Mesendoderm (in vitro differentiated cells): ENCODE measurements around the gene FBXO28.

ENCODE experiments used
- DNase-seq: peaks from one replicate; pipeline ENCODE4 v3.0.0; 2013
- H2AK5ac ChIP-seq: 2 replicates; pipeline ENCODE4 v1.6.1; 2013; ENCODE audit warnings: low read length, inconsistent platforms
- H2BK120ac ChIP-seq: 2 replicates; pipeline ENCODE4 v1.6.1; 2013; ENCODE audit warnings: low read depth, mild to moderate bottlenecking, low read length, moderate library complexity, mixed read lengths
- H2BK15ac ChIP-seq: replicated peaks from 2 replicates; pipeline ENCODE4 v1.6.1; 2013; ENCODE audit warnings: low read depth, mild to moderate bottlenecking, moderate library complexity
- H2BK5ac ChIP-seq: 2 replicates; pipeline ENCODE4 v1.6.1; 2013; ENCODE audit warnings: low read length, inconsistent platforms
- H3K18ac ChIP-seq: 2 replicates; pipeline ENCODE4 v1.6.1; 2013; ENCODE audit warnings: mild to moderate bottlenecking, low read length, mixed read lengths
- H3K23ac ChIP-seq: one replicate; pipeline ENCODE4 v1.6.1; 2013; ENCODE audit warnings: low read length
- H3K27ac ChIP-seq: 2 replicates; pipeline ENCODE4 v1.5.1; 2013; ENCODE audit warnings: low read depth, mild to moderate bottlenecking, inconsistent platforms, low read length, moderate library complexity
- H3K27me3 ChIP-seq: 2 replicates; pipeline ENCODE4 v1.6.1; 2013; ENCODE audit warnings: low read length, control low read depth, mild to moderate bottlenecking, inconsistent platforms; ENCODE audit not compliant: insufficient read depth, poor library complexity
- H3K36me3 ChIP-seq: 2 replicates; pipeline ENCODE4 v1.6.1; 2013; ENCODE audit warnings: low read length, inconsistent platforms; ENCODE audit not compliant: control insufficient read depth, insufficient read depth
- H3K4ac ChIP-seq: one replicate; pipeline ENCODE4 v1.6.1; 2013; ENCODE audit warnings: low read depth, mild to moderate bottlenecking, low read length, moderate library complexity
- H3K4me1 ChIP-seq: 2 replicates; pipeline ENCODE4 v1.6.1; 2013; ENCODE audit warnings: low read depth, low read length, inconsistent platforms; ENCODE audit not compliant: control insufficient read depth
- H3K4me2 ChIP-seq: 2 replicates; pipeline ENCODE4 v1.6.1; 2013; ENCODE audit warnings: low read length
- H3K4me3 ChIP-seq: 2 replicates; pipeline ENCODE4 v1.5.1; 2013; ENCODE audit warnings: mild to moderate bottlenecking, low read length
- H3K56ac ChIP-seq: one replicate; pipeline ENCODE4 v1.6.1; 2013; ENCODE audit warnings: low read length
- H3K79me1 ChIP-seq: 2 replicates; pipeline ENCODE4 v1.6.1; 2013; ENCODE audit warnings: low read length, inconsistent platforms
- H3K79me2 ChIP-seq: 2 replicates; pipeline ENCODE4 v1.6.1; 2013; ENCODE audit warnings: mild to moderate bottlenecking, low read length; ENCODE audit not compliant: control insufficient read depth, insufficient read depth
- H3K9ac ChIP-seq: 2 replicates; pipeline ENCODE4 v1.6.1; 2013; ENCODE audit warnings: low read length, inconsistent platforms
- H4K5ac ChIP-seq: one replicate; pipeline ENCODE4 v1.6.1; 2013; ENCODE audit warnings: low read length
- H4K8ac ChIP-seq: one replicate; pipeline ENCODE4 v1.6.1; 2013; ENCODE audit warnings: low read depth, mild to moderate bottlenecking, control low read depth, low read length, moderate library complexity
- WGBS: extraction: QIAGEN DNeasy Blood & Tissue Kit; methylation state at CpG from one replicate; pipeline ENCODE4 v1.1.7; 2013; ENCODE audit warnings: low lambda C conversion rate, missing lambda C conversion rate; ENCODE audit not compliant: insufficient coverage; ENCODE audit errors: extremely low coverage; 5-methylcytosine and 5-hydroxymethylcytosine counted together

FBXO28 gene

DNA sequence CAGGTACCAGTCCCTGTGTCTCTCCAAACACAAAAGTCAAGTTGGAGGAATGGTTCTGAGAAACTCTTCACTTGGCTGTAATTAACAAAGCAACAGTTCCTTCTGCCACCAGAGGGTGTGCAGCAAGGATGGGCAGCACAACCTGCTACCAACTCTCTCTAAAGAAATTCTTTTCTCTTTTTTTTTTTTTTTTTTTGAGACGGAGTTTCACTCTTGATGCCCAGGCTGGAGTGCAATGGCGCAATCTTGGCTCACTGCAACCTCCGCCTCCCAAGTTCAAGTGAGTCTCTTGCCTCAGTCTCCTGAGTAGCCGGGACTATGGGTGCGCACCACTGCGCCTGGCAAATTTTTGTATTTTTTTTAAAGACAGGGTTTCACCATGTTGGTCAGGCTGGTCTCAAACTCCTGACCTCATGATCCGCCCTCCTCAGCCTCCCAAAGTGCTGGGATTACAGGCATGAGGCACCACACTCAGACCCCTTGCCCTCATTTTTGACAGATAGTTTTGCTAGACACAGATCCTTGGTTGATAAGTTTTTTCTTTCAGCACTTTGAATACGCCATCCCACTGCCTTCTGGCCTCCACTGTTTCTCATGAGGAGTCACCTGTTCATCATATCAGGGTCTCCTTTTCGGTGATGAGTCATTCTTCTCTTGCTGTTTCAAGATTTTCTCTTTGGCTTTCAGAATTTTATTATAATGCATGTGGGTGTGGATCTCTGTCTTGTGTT is 57.0 kb downstream of the FBXO28 start:
- no CpG with 5 or more reads among the region's 9 CpGs for WGBS
- no peak overlapping the region for H4K5ac ChIP-seq
- no peak overlapping the region for H3K18ac ChIP-seq
- H2BK120ac ChIP-seq, result no peak overlapping the region
- no peak overlapping the region for H3K4me3 ChIP-seq
- no peak overlapping the region for H3K23ac ChIP-seq
- H3K79me2 ChIP-seq, result no peaks in the 10 kb centered on the region
- H2BK5ac ChIP-seq, result no peak overlapping the region
- H3K36me3 ChIP-seq, result no peaks in the 10 kb centered on the region
- H4K8ac ChIP-seq, result no peak overlapping the region
- H3K4me1 ChIP-seq, result no peaks in the 10 kb centered on the region
- H3K27me3 ChIP-seq, result no peaks in the 10 kb centered on the region
- no peak overlapping the region for H3K9ac ChIP-seq
- H3K4me2 ChIP-seq, result no peak overlapping the region
- no peak overlapping the region for H3K4ac ChIP-seq
- no peak overlapping the region for H2BK15ac ChIP-seq
- H3K27ac ChIP-seq, result no peak overlapping the region
- H3K79me1 ChIP-seq, result no peaks in the 10 kb centered on the region
- H2AK5ac ChIP-seq, result no peak overlapping the region
- H3K56ac ChIP-seq, result no peak overlapping the region
- peak; percentile 65 for DNase-seq

DNA sequence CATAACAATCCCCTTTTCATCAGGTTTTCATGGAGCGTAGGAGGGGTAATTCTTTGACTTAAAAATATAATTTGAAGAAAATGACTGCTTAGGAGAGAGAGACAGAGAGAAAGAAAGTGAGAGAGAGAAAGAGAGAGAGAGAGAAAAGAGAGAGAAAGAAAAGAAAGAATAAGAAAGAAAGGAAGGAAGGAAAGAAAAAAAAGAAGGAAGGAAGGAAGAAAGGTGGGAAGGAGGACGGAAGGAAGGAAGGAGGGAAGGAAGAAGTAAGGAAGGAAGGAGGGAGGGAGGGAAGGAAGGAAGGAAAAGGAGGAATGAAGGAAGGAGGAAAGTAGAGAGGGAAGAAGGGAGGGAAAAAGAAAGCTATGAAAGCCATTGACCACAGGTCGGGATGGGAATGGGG is 58.3 kb downstream of the FBXO28 start:
- no peak overlapping the region for H3K18ac ChIP-seq
- no peaks in the 10 kb centered on the region for H3K27me3 ChIP-seq
- 94% methylated on average over 1 of the region's 3 CpGs for WGBS
- H2AK5ac ChIP-seq, result no peak overlapping the region
- no peak overlapping the region for H3K9ac ChIP-seq
- DNase-seq, result no peak
- H2BK15ac ChIP-seq, result no peak overlapping the region
- H3K79me1 ChIP-seq, result no peaks in the 10 kb centered on the region
- no peaks in the 10 kb centered on the region for H3K4me1 ChIP-seq
- no peak overlapping the region for H3K4ac ChIP-seq
- no peaks in the 10 kb centered on the region for H3K79me2 ChIP-seq
- no peak overlapping the region for H3K56ac ChIP-seq
- no peak overlapping the region for H3K23ac ChIP-seq
- H2BK5ac ChIP-seq, result no peak overlapping the region
- H4K5ac ChIP-seq, result no peak overlapping the region
- H3K36me3 ChIP-seq, result no peaks in the 10 kb centered on the region
- no peak overlapping the region for H3K27ac ChIP-seq
- H4K8ac ChIP-seq, result no peak overlapping the region
- H2BK120ac ChIP-seq, result no peak overlapping the region
- H3K4me3 ChIP-seq, result no peak overlapping the region
- H3K4me2 ChIP-seq, result no peak overlapping the region

DNA sequence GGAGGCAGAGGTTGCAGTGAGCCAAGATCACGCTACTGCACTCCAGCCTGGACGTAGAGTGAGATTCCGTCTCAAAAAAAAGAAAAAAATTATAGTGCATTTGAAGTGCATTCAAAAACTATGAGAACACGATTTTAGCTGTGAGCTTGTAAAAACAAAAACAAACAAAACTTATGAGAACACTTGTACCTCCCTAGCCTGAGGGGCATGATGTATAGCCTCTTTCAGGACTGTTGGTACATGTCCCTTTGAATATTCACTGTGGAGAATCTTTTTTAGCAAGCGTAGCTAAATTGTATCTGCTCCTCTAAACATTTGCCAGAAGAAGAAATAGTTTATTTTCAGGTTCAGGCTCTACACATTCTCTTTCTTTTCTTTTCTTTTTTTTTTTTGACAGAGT is 59.6 kb downstream of the FBXO28 start:
- Histone ChIP-seq H3K27me3 (no peaks in the 10 kb centered on the region), H3K4me2 (no peak overlapping the region), H4K5ac (no peak overlapping the region), H3K4ac (no peak overlapping the region), H3K18ac (no peak overlapping the region), H3K23ac (no peak overlapping the region), H3K9ac (no peak overlapping the region), H3K36me3 (no peaks in the 10 kb centered on the region), H2AK5ac (no peak overlapping the region), H3K56ac (no peak overlapping the region), H3K79me2 (no peaks in the 10 kb centered on the region), H2BK120ac (no peak overlapping the region), H2BK5ac (no peak overlapping the region), H3K27ac (no peak overlapping the region), H4K8ac (no peak overlapping the region), H3K4me1 (no peaks in the 10 kb centered on the region), H3K4me3 (no peak overlapping the region), H2BK15ac (no peak overlapping the region), H3K79me1 (no peaks in the 10 kb centered on the region)
- no CpG with 5 or more reads among the region's 5 CpGs for WGBS
- DNase-seq, result no peak

DNA sequence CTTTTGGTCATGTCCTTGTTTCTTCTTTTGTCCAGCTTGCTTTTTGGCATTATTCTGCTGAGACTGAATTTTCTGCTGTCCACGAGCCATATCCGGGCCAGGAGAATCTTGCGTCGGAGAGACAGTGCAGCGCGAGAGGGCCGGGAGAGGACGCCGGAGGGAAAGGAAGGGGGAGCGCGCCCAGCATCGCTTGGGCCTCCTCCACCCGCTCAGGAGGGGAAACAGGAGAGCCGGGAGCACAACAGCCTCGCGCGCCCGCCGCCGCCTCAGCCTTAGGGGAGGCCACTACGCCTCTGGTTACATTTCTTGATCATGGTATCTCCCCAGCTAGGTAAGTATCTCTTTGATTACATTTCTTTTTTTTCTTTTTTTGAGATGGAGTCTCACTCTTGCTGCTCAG is 61.7 kb downstream of the FBXO28 start:
- Histone ChIP-seq H2BK120ac (no peak overlapping the region), H3K4me3 (no peak overlapping the region), H3K56ac (peak overlapping the region; percentile 62), H4K8ac (no peak overlapping the region), H3K23ac (no peak overlapping the region), H3K36me3 (no peaks in the 10 kb centered on the region), H3K27me3 (no peaks in the 10 kb centered on the region), H3K27ac (no peak overlapping the region), H2BK15ac (no peak overlapping the region), H3K9ac (peak overlapping the region; percentile 31), H3K4ac (no peak overlapping the region), H3K79me2 (no peaks in the 10 kb centered on the region), H2AK5ac (no peak overlapping the region), H3K18ac (no peak overlapping the region), H3K4me2 (no peak overlapping the region), H4K5ac (no peak overlapping the region), H3K4me1 (no peaks in the 10 kb centered on the region), H2BK5ac (no peak overlapping the region), H3K79me1 (no peaks in the 10 kb centered on the region)
- peak; percentile 47 for DNase-seq
- WGBS, result no CpG with 5 or more reads among the region's 21 CpGs

DNA sequence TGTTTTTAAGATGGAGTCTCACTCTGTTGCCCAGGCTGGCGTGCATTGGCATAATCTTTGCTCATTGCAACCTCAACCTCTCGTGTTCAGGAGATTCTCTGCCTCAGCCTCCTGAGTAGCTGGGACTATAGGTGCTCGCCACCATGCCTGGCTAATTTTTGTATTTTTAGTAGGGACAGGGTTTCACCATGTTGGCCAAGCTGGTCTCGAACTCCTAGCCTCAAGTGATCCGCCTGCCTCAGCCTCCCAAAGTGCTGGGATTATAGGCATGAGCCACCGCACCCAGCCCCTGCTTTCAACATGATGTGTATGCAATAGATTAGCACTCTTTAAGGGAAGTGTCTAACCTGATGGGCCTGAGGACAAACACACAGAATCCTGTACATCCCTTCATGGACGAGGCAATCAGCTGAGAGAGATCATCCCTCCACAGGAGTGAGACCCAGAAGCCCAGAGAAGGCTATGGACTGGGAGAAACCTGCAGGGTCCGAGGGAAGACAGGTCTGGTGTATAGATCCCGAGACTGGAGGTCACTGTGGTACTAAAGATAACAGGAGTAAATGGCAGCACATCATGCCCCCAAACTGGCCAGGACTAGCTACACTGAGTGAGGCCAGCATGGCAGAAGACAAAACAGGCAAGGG is 63.6 kb downstream of the FBXO28 start:
- no peak overlapping the region for H3K4me3 ChIP-seq
- no peak overlapping the region for H2BK15ac ChIP-seq
- no peak for DNase-seq
- no CpG with 5 or more reads among the region's 9 CpGs for WGBS
- no peaks in the 10 kb centered on the region for H3K79me2 ChIP-seq
- H3K36me3 ChIP-seq, result no peaks in the 10 kb centered on the region
- H3K4me2 ChIP-seq, result no peak overlapping the region
- H3K79me1 ChIP-seq, result no peaks in the 10 kb centered on the region
- no peak overlapping the region for H3K56ac ChIP-seq
- no peak overlapping the region for H3K9ac ChIP-seq
- H3K4me1 ChIP-seq, result no peaks in the 10 kb centered on the region
- no peak overlapping the region for H3K4ac ChIP-seq
- H4K8ac ChIP-seq, result no peak overlapping the region
- H3K27me3 ChIP-seq, result no peaks in the 10 kb centered on the region
- no peak overlapping the region for H4K5ac ChIP-seq
- no peak overlapping the region for H3K23ac ChIP-seq
- H3K18ac ChIP-seq, result no peak overlapping the region
- no peak overlapping the region for H2BK5ac ChIP-seq
- H3K27ac ChIP-seq, result no peak overlapping the region
- H2BK120ac ChIP-seq, result no peak overlapping the region
- no peak overlapping the region for H2AK5ac ChIP-seq
